GM23248 (cell line): ENCODE data around the gene DNAH14. TPM values are rescaled to one million over a fixed set of nuclear protein-coding genes. Genes with fewer than 3 reads are reported as not detected.

Experiments used
- DNase-seq: peaks from one replicate; pipeline ENCODE4 v3.0.0-alpha.2; 2015
- H2AFZ ChIP-seq: fragments of 200-600 bp; sonication (generic); 2 replicates; pipeline ENCODE4 v1.6.1; 2016; ENCODE audit warnings: antibody characterized with exemption
- H3F3A ChIP-seq: fragments of 200-600 bp; sonication (generic); 2 replicates; pipeline ENCODE4 v1.6.1; 2016; ENCODE audit warnings: mild to moderate bottlenecking, antibody characterized with exemption, mixed run types; ENCODE audit not compliant: insufficient read depth
- H3K27ac ChIP-seq: fragments of 200-600 bp; sonication (generic); 2 replicates; pipeline ENCODE4 v1.5.1; 2016; ENCODE audit warnings: mild to moderate bottlenecking
- H3K27me3 ChIP-seq: fragments of 200-600 bp; sonication (generic); replicated peaks from 2 replicates; pipeline ENCODE4 v1.6.1; 2016; ENCODE audit warnings: mild to moderate bottlenecking; ENCODE audit not compliant: insufficient read depth
- H3K36me3 ChIP-seq: fragments of 200-600 bp; sonication (generic); 2 replicates; pipeline ENCODE4 v1.6.1; 2016; ENCODE audit warnings: low read depth, mild to moderate bottlenecking
- H3K4me1 ChIP-seq: fragments of 200-600 bp; sonication (generic); 2 replicates; pipeline ENCODE4 v1.6.1; 2016; ENCODE audit warnings: mild to moderate bottlenecking; ENCODE audit not compliant: insufficient read depth
- H3K4me2 ChIP-seq: fragments of 200-600 bp; sonication (generic); one replicate; pipeline ENCODE4 v1.6.1; 2016; ENCODE audit warnings: mild to moderate bottlenecking; ENCODE audit not compliant: unreplicated experiment
- H3K4me3 ChIP-seq: fragments of 200-600 bp; sonication (generic); 2 replicates; pipeline ENCODE4 v1.5.1; 2016; ENCODE audit warnings: mild to moderate bottlenecking
- H3K79me2 ChIP-seq: fragments of 200-600 bp; sonication (generic); 2 replicates; pipeline ENCODE4 v1.6.1; 2016; ENCODE audit warnings: mild to moderate bottlenecking; ENCODE audit not compliant: insufficient read depth
- H3K9ac ChIP-seq: fragments of 200-600 bp; sonication (generic); 2 replicates; pipeline ENCODE4 v1.6.1; 2016; ENCODE audit warnings: mild to moderate bottlenecking
- H3K9me2 ChIP-seq: fragments of 200-600 bp; sonication (generic); 2 replicates; pipeline ENCODE4 v1.6.1; 2016; ENCODE audit warnings: mixed run types, mild to moderate bottlenecking, moderate library complexity; ENCODE audit not compliant: insufficient read depth
- H3K9me3 ChIP-seq: fragments of 200-600 bp; sonication (generic); one replicate; pipeline ENCODE4 v1.6.1; 2017; ENCODE audit warnings: low read depth
- H4K20me1 ChIP-seq: fragments of 200-600 bp; sonication (generic); 2 replicates; pipeline ENCODE4 v1.6.0; 2016; ENCODE audit not compliant: insufficient read depth
- EZH2 ChIP-seq: fragments of 200-600 bp; sonication (generic); IDR thresholded peaks from 2 replicates; pipeline ENCODE4 v1.6.1; 2018; ENCODE audit warnings: antibody characterized with exemption, mild to moderate bottlenecking; ENCODE audit not compliant: insufficient read depth, poor library complexity, severe bottlenecking
- EZH2phosphoT487 ChIP-seq: fragments of 200-600 bp; sonication (generic); IDR thresholded peaks from 2 replicates; pipeline ENCODE4 v1.6.1; 2018; ENCODE audit warnings: antibody characterized with exemption, moderate library complexity, mild to moderate bottlenecking, low read depth; ENCODE audit not compliant: insufficient read depth
- WGBS, 2 experiments: methylation state at CpG; one replicate each; pipeline ENCODE4 v1.1.6; 2015 to 2017; ENCODE audit warnings: low lambda C conversion rate in 2 of 2, low coverage in 1 of 2; ENCODE audit errors: missing lambda C conversion rate in 2 of 2; 5-methylcytosine and 5-hydroxymethylcytosine counted together
- in situ Hi-C: fragments of 300-500 bp; cut with MboI; formaldehyde crosslinking; loops from 2 replicates; pipeline ENCODE4 v1.15.0; 2020
- polyA plus RNA-seq: library from polyadenylated mRNA; unstranded; fragments of >200 nt; fragmentation: Nextera tagmentation; extraction: Ambion mirVana; gene quantifications from 2 replicates; pipeline ENCODE4 v1.2.1, GENCODE V29; 2016
- total RNA-seq: library from RNA; depleted of rRNA; stranded (reverse); fragments of >200 nt; shearing (Covaris generic); gene quantifications from 2 replicates; pipeline ENCODE4 v1.2.3, GENCODE V29; 2014

Gene DNAH14
- total and polyA plus RNA-seq, 2 experiments from 2014 or later: 9.9 to 20.8 TPM

DNA sequence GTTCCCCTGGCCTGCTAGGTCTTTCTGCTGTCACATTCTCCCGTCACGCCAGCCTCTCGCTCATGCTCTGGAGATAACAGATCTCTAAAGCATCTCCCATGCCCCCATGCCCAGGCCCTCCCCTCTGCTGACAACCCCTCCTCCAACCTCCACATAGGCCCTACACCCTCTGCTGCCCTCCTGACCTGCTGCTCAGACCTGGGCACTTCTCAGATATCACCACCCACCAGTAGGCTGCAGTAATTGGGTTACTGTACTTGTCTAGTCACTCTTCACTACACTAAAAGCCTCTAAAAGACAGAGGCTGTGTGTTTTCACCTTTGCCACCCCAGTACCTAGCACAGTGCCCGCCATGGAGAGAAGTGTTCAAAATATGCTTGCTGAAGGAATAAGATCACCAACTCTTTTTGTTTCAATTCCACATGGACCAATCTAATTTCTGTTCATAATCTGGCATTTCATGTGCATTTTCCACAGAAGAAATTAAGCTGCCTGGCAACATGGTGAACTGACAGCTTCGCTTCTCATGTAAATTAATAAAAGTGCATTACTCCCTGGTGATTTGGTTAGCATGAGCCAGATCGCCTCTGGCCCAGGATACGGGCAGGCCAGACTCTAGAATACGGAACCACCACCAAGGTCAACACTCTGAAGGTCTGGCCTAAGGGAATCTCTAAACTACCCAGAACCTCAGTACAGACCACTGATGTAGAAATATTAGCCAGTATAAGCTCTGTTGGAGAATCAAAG lies 477.7 kb downstream of the DNAH14 start:
- TF ChIP-seq EZH2phosphoT487: no peak
- no peak for TF ChIP-seq EZH2
- H3F3A ChIP-seq: no peaks in the 10 kb centered on the region
- H3K4me2 ChIP-seq: no peak overlapping the region
- H3K27me3 ChIP-seq: no peaks in the 10 kb centered on the region
- no peak for DNase-seq
- peaks cover 25% of the 10 kb centered on the region for H3K36me3 ChIP-seq
- H4K20me1 ChIP-seq: no peaks in the 10 kb centered on the region
- H3K4me1 ChIP-seq: no peaks in the 10 kb centered on the region
- H3K9ac ChIP-seq: no peak overlapping the region
- WGBS, 2 experiments: 99% methylated on average over 8 of the region's 8 CpGs
- no peaks in the 10 kb centered on the region for H3K9me3 ChIP-seq
- no peaks in the 10 kb centered on the region for H3K79me2 ChIP-seq
- no peak overlapping the region for H3K27ac ChIP-seq
- H2AFZ ChIP-seq: no peak overlapping the region
- in situ Hi-C loops: no loop called here
- H3K4me3 ChIP-seq: no peak overlapping the region
- H3K9me2 ChIP-seq: no peaks in the 10 kb centered on the region

DNA sequence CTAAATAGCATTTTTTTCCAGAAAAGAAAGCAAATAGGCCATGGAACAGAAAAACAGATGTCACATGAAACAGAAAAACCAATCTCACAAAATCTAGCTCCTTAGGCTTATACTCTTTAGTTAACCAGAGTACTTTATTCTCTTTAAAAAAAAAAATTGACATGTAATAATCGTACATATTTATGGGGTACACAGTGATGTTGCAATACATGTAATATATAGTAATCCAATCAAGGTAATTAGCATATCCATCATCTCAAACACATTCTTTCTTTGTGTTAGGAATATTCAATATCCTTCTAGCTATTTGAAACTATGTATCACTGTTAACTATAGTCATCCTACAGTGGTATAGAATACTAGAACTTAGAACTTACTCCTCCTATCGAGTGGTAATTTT lies 478.3 kb downstream of the DNAH14 start:
- no peaks in the 10 kb centered on the region for H3K9me3 ChIP-seq
- WGBS, 2 experiments: 96 to 98% methylated on average over 2 of the region's 2 CpGs
- H3K36me3 ChIP-seq: peaks cover 24% of the 10 kb centered on the region

DNA sequence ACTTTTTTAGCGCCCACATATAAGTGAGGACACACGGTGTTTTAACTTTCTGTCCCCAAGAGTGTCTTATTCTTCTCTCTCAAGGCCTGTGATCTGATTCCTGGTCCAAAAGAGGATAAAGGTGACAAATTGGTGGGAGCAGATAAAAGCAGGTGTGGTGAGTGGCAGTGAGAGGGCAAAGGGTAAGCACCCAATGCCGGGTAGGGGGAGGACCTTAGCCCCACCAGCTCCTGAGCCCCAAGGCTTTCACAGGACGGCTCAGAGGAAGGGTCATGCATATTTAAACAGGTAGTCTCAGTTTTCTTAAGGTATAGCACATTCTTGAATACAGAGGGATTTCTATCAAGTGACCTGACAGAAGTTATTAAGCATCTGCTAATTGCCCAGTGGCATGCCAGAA lies 478.8 kb downstream of the DNAH14 start:
- no peaks in the 10 kb centered on the region for H3K4me1 ChIP-seq
- no peak overlapping the region for H3K4me2 ChIP-seq
- H3K27me3 ChIP-seq: no peaks in the 10 kb centered on the region
- H3K27ac ChIP-seq: no peak overlapping the region
- H3K79me2 ChIP-seq: no peaks in the 10 kb centered on the region
- DNase-seq: no peak
- no peak overlapping the region for H3K9ac ChIP-seq
- no peaks in the 10 kb centered on the region for H3F3A ChIP-seq
- no peaks in the 10 kb centered on the region for H3K9me3 ChIP-seq
- H3K9me2 ChIP-seq: no peaks in the 10 kb centered on the region
- WGBS, 2 experiments: 82 to 86% methylated on average over 4 of the region's 4 CpGs
- H2AFZ ChIP-seq: no peak overlapping the region
- H3K4me3 ChIP-seq: no peak overlapping the region
- in situ Hi-C loops: no loop called here
- H3K36me3 ChIP-seq: peaks cover 19% of the 10 kb centered on the region
- H4K20me1 ChIP-seq: no peaks in the 10 kb centered on the region
- TF ChIP-seq EZH2: no peak
- TF ChIP-seq EZH2phosphoT487: no peak

More for the DNA sequence above, 478.3 kb downstream of the DNAH14 start:
- no peak overlapping the region for H2AFZ ChIP-seq
- H3K4me1 ChIP-seq: no peaks in the 10 kb centered on the region
- no peak for DNase-seq
- H3K9me2 ChIP-seq: no peaks in the 10 kb centered on the region
- H3K4me2 ChIP-seq: no peak overlapping the region
- H3K4me3 ChIP-seq: no peak overlapping the region
- H3F3A ChIP-seq: no peaks in the 10 kb centered on the region
- no peaks in the 10 kb centered on the region for H4K20me1 ChIP-seq
- in situ Hi-C loops: no loop called here
- TF ChIP-seq EZH2: no peak
- no peaks in the 10 kb centered on the region for H3K27me3 ChIP-seq
- no peak overlapping the region for H3K9ac ChIP-seq
- no peak overlapping the region for H3K27ac ChIP-seq
- no peaks in the 10 kb centered on the region for H3K79me2 ChIP-seq

DNA sequence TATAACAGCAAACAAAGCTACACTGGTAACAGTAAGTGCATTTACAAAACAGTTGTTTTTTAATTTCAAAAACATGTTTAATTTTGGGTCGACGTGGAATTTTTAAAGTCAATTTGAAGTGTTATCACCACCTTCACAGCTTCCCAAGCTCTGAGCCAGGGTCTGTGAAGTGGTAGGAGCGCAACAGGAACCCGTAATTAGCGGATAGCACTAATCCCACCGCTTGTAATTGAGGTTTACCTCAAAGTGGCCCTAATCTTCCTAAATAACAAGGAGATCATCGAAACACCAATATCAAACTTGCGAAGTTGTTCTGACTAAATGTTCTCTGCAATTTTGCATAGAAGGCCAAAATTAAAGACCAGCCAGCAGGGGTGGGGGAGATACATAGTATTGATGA lies 479.6 kb downstream of the DNAH14 start:
- no peaks in the 10 kb centered on the region for H3K9me3 ChIP-seq
- WGBS, 2 experiments: 84 to 86% methylated on average over 8 of the region's 8 CpGs
- H3K4me1 ChIP-seq: no peaks in the 10 kb centered on the region
- TF ChIP-seq EZH2phosphoT487 (no peak), EZH2 (no peak)
- no peak overlapping the region for H3K9ac ChIP-seq
- DNase-seq: no peak
- H3K79me2 ChIP-seq: no peaks in the 10 kb centered on the region
- in situ Hi-C loops: no loop called here
- H3K4me3 ChIP-seq: no peak overlapping the region
- no peaks in the 10 kb centered on the region for H4K20me1 ChIP-seq
- H3K36me3 ChIP-seq: peaks cover 19% of the 10 kb centered on the region
- H3K9me2 ChIP-seq: no peaks in the 10 kb centered on the region
- H3F3A ChIP-seq: no peaks in the 10 kb centered on the region
- no peak overlapping the region for H3K4me2 ChIP-seq
- H3K27ac ChIP-seq: no peak overlapping the region
- no peaks in the 10 kb centered on the region for H3K27me3 ChIP-seq
- no peak overlapping the region for H2AFZ ChIP-seq

DNA sequence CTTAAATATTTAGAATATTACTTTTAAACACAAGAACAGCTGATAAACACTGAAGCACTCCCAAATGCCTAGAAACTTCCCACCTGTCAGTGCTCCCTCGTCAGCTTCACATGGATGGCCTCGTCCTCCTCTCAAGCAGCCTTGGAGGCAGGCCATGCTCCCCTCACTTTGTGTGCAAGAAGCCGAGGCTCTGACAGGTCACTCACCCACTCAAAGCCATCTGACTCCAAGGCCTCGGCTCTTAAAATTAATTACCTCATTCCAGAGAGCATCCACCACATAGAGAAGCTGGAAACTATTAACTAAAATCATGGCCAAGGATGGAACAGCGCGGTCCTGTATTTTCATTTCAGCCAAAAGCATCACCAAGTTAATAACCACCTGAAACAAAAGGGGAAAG lies 480.6 kb downstream of the DNAH14 start:
- no peaks in the 10 kb centered on the region for H3K79me2 ChIP-seq
- in situ Hi-C loops: no loop called here
- no peak overlapping the region for H3K4me3 ChIP-seq
- WGBS, 2 experiments: 90 to 91% methylated on average over 6 of the region's 6 CpGs
- no peaks in the 10 kb centered on the region for H3K27me3 ChIP-seq
- no peak overlapping the region for H2AFZ ChIP-seq
- TF ChIP-seq EZH2 (no peak), EZH2phosphoT487 (no peak)
- no peaks in the 10 kb centered on the region for H3K9me2 ChIP-seq
- no peak overlapping the region for H3K27ac ChIP-seq
- peaks cover 11% of the 10 kb centered on the region for H3K36me3 ChIP-seq
- no peaks in the 10 kb centered on the region for H3K4me1 ChIP-seq
- H3F3A ChIP-seq: no peaks in the 10 kb centered on the region
- H3K9me3 ChIP-seq: no peaks in the 10 kb centered on the region
- no peak overlapping the region for H3K4me2 ChIP-seq
- no peak for DNase-seq
- no peak overlapping the region for H3K9ac ChIP-seq
- H4K20me1 ChIP-seq: no peaks in the 10 kb centered on the region
